Kidney (tissue), 14 donors: ENCODE data around the gene NPAS1. TPM values are rescaled to one million over a fixed set of nuclear protein-coding genes. Genes with fewer than 3 reads are reported as not detected.
A peak's percentile ranks its signal among the peaks of the same experiment; 100 is the strongest.

Source experiments
- DNase-seq, 5 donors: peaks; one replicate each; pipeline ENCODE4 v3.0.0-alpha.2; 2013 to 2020
- FAIRE-seq: peaks from 2 replicates; lab custom pipeline; 2012; peaks lifted over from hg19 to GRCh38; lab: Jason Lieb, UNC
- H3K27ac ChIP-seq, 2 donors: one replicate each; pipeline ENCODE4 v1.7.0; 2013; ENCODE audit warnings: low read depth in 2 of 2, low read length in 2 of 2, inconsistent platforms in 1 of 2
- H3K27me3 ChIP-seq: one replicate; pipeline ENCODE4 v1.7.1; 2013; ENCODE audit warnings: low read length, inconsistent platforms; ENCODE audit not compliant: control insufficient read depth, insufficient read depth
- H3K36me3 ChIP-seq, 3 donors: one replicate each; pipeline versions ENCODE4 v1.7.0 to v1.7.1; 2013; ENCODE audit warnings: low read length in 3 of 3, control low read depth in 1 of 3, inconsistent platforms in 1 of 3; ENCODE audit not compliant: insufficient read depth in 3 of 3, control insufficient read depth in 2 of 3
- H3K4me1 ChIP-seq, 3 donors: one replicate each; pipeline versions ENCODE4 v1.7.0 to v1.7.1; 2013; ENCODE audit warnings: low read length in 3 of 3, inconsistent platforms in 1 of 3, low read depth in 1 of 3; ENCODE audit not compliant: control insufficient read depth in 2 of 3, insufficient read depth in 2 of 3
- H3K4me3 ChIP-seq, 3 donors: one replicate each; pipeline versions ENCODE4 v1.7.0 to v1.8.1; 2013; ENCODE audit warnings: low read length in 3 of 3, control low read depth in 1 of 3, inconsistent platforms in 1 of 3
- H3K9ac ChIP-seq, 3 donors: one replicate each; pipeline versions ENCODE4 v1.7.0 to v1.7.1; 2013; ENCODE audit warnings: low read length in 3 of 3, control low read depth in 1 of 3, inconsistent platforms in 1 of 3
- H3K9me3 ChIP-seq, 3 donors: one replicate each; pipeline versions ENCODE4 v1.7.0 to v1.7.1; 2013; ENCODE audit warnings: low read length in 3 of 3, control low read depth in 1 of 3, inconsistent platforms in 1 of 3; ENCODE audit not compliant: control insufficient read depth in 2 of 3, insufficient read depth in 1 of 3
- intact Hi-C: fragments of 100-400 bp; cut with DNase I; formaldehyde crosslinking; loops from one replicate; pipeline ENCODE4 v1.11.1; 2022
- polyA plus RNA-seq: library from polyadenylated mRNA; stranded (reverse); fragments of 350-450 nt; fragmentation: Illumina TruSeq; extraction: RNeasy Lipid Tissue Mini Kit (QIAGEN cat#74804); gene quantifications from one replicate; pipeline ENCODE4 v1.2.3, GENCODE V29; 2014; ENCODE audit warnings: low read depth, low replicate concordance; ENCODE audit not compliant: insufficient read depth
- total RNA-seq: library from RNA; stranded (reverse); fragmentation: NEBNext Ultra II Directional; extraction: Animal tissue kit (Norgen Biotek cat#: 25700); gene quantifications from one replicate; pipeline ENCODE4 v1.2.1, GENCODE V29; 2021
- TF ChIP-seq, protein P1 (sequence below): IDR thresholded peaks from 3 replicates; pipeline ENCODE4 v1.5.1; 2012; ENCODE audit warnings: mild to moderate bottlenecking, moderate library complexity, borderline replicate concordance; ENCODE audit not compliant: insufficient read depth; ENCODE audit errors: extremely low read depth
- donor health status: control.
- donor health status: control.
- donor health status: control.
- donor health status: control.
- donor health status: control.
- donor health status: DM: yes; HTN: yes; CAD: no.
- donor health status: Normal renal cell carcinoma (clear cell type).

The NPAS1 gene
- total and polyA plus RNA-seq, 2 donors from 2014 or later = 0.38 to 1.7 TPM

DNA sequence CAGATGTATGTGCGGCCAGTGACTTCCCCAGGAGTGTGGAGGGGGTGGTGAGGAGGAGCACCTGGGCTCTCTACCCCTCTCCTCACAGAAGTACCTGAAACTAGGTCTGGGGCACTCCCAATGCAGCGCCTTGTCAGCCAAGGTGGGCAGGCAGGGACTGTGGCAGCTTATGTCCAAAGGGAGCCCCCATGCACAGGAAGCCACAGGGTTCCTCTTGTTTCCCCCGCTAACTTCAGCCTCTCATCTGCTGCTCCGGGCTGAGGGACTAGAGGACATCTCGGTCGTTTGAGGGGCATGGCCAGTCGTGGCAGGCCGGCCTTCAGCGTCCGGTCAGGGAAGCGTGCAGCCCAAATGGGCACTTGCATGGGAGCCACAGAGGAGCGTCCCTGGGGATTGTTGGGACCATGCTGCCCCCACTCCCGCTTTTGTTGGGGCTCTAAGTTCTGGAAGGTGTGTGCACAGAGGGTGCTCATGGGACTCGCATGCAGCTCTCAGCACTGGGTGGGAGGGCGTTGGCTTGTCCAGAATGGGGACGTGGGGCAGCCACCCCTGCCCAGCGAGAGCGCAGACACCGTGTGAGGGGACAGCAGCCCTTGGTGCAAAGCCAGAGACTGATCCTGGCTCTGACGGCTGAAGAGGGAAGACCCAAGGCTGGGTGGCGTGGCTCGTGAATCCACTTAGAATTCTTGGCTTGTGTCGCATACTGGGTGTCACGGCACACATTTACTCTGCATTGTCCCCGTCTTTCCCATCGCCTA is 16.6 kb upstream of the NPAS1 start:
- FAIRE-seq (no peak), DNase-seq (no peak)
- H3K4me3 ChIP-seq = no peak overlapping the region
- TF ChIP-seq, protein P1, sequence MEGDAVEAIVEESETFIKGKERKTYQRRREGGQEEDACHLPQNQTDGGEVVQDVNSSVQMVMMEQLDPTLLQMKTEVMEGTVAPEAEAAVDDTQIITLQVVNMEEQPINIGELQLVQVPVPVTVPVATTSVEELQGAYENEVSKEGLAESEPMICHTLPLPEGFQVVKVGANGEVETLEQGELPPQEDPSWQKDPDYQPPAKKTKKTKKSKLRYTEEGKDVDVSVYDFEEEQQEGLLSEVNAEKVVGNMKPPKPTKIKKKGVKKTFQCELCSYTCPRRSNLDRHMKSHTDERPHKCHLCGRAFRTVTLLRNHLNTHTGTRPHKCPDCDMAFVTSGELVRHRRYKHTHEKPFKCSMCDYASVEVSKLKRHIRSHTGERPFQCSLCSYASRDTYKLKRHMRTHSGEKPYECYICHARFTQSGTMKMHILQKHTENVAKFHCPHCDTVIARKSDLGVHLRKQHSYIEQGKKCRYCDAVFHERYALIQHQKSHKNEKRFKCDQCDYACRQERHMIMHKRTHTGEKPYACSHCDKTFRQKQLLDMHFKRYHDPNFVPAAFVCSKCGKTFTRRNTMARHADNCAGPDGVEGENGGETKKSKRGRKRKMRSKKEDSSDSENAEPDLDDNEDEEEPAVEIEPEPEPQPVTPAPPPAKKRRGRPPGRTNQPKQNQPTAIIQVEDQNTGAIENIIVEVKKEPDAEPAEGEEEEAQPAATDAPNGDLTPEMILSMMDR = no peak
- no peaks in the 10 kb centered on the region for H3K9me3 ChIP-seq
- no peak overlapping the region for H3K9ac ChIP-seq
- H3K4me1 ChIP-seq = peaks cover 0 to 8% (median 0%) of the 10 kb centered on the region in 3 donors
- no peaks in the 10 kb centered on the region for H3K27me3 ChIP-seq
- H3K27ac ChIP-seq = no peak overlapping the region
- intact Hi-C loops = no loop called here
- peaks cover 0 to 23% (median 8%) of the 10 kb centered on the region in 3 donors for H3K36me3 ChIP-seq

DNA sequence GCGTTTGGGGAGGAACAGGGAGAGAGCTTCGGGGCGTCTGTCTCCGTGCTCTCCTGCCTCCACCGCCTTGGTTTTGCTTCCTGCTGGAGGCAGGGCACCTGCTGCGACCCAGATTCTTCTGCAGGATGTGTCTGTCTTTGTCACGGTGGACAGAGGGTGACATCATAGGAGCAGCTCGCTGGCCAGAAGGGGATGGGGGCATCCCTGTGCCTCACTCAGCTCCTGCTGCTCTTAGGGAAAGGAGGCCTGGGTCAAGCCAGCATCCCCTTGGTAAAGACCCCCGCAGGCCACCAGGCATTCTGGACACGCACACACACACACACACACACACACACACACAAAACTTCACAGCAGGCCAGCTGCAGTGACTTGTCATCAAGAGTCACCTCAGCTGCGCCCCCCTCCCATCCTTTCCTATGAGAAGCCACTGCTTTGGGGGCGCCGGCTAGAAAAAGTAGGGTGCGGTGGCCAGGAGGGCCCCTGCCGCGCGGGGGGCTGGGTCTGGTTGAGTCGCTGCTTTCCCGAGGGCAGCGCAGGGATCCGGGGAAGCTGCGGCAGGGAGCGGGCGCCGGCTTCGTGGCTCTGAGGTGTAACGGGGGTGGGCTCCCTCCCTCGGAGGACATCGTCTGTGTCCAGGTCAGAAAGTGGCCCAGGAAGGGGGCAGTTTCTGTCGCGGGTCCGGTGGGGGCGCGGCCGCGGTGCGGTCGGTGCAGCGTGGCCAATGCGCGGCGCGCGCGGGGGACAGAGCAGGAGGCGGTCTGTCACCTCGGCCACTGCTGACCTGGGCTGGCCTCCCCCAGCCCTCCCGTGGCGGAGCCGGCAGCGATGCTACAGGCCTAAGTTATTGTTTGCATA is 15.8 kb upstream of the NPAS1 start:
- FAIRE-seq (no peak), DNase-seq (peak in 4 of 5 donors; percentile 23 to 67 (median 42))
- no peaks in the 10 kb centered on the region for H3K27me3 ChIP-seq
- H3K4me1 ChIP-seq = peaks cover 0 to 8% (median 0%) of the 10 kb centered on the region in 3 donors
- no peak overlapping the region for H3K4me3 ChIP-seq
- H3K9me3 ChIP-seq = no peaks in the 10 kb centered on the region
- intact Hi-C loops = no loop called here
- TF ChIP-seq, protein P1 = no peak
- peaks cover 0 to 23% (median 8%) of the 10 kb centered on the region in 3 donors for H3K36me3 ChIP-seq
- no peak overlapping the region for H3K27ac ChIP-seq
- no peak overlapping the region for H3K9ac ChIP-seq

DNA sequence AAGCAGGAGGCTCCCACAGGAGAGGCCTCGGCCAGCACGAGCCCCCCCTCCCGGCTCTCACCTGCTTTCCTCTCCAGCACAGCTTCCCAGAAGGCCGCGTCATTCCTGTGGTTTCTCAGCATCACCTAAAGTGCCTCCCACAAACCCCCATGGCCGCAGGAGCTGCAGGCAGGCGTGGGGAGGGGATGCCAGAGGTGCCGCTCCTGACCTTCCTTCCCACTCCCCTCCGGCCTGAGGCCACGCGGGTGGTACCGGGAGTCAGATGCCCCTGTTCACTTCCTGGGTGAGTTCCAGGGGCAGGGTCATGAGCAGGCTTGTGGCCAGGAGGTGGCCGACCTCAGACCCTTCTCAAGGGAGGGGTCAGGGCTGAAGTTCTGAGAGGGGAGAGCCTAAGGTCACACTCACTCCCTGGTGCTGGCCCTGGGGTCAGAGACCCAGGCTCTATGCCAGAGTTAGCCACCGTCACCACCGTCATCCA is 14.4 kb upstream of the NPAS1 start:
- TF ChIP-seq, protein P1 = no peak
- no peak overlapping the region for H3K27ac ChIP-seq
- no peaks in the 10 kb centered on the region for H3K27me3 ChIP-seq
- peaks cover 0 to 8% (median 0%) of the 10 kb centered on the region in 3 donors for H3K4me1 ChIP-seq
- FAIRE-seq (no peak), DNase-seq (peak in 2 of 5 donors; percentile 28 to 55)
- H3K36me3 ChIP-seq = peaks cover 0 to 12% (median 4%) of the 10 kb centered on the region in 3 donors
- H3K4me3 ChIP-seq = no peak overlapping the region
- H3K9ac ChIP-seq = no peak overlapping the region
- intact Hi-C loops = no loop called here
- H3K9me3 ChIP-seq = no peaks in the 10 kb centered on the region
